ENCODE data around the gene AASDH. TPM values are rescaled to one million over a fixed set of nuclear protein-coding genes. Genes with fewer than 3 reads are reported as not detected.

The AASDH gene
- total RNA-seq: 17.9 TPM
- polyA plus RNA-seq: 6.3 TPM
- long read RNA-seq, donor 1: 0 reads
- long read RNA-seq, donor 2: 0 reads
- long read RNA-seq, donor 3, partial matches to known transcripts: 5 of 7 reads
- long read RNA-seq, donor 3, other reads (novel, unspliced or antisense): 0 of 7 reads
- long read RNA-seq, donor 4, partial matches to known transcripts: 0 of 1 reads
- long read RNA-seq, donor 4, other reads (novel, unspliced or antisense): 0 of 1 reads
- long read RNA-seq, donor 5, partial matches to known transcripts: 10 of 10 reads
- long read RNA-seq, donor 5, other reads (novel, unspliced or antisense): 0 of 10 reads
- long read RNA-seq, donor 6: 0 reads
- long read RNA-seq, donor 7: 0 reads
- long read RNA-seq, donor 8: 0 reads
- long read RNA-seq, donor 9, partial matches to known transcripts: 0 of 2 reads
- long read RNA-seq, donor 9, other reads (novel, unspliced or antisense): 0 of 2 reads
- long read RNA-seq, donor 10: 0 reads

GRCh38 chr4:56387023-56388001, at the start of gene AASDH:
Gene AASDH (minus strand): TSS chr4:56387491. CDS start chr4:56384299, 3,192 bp downstream.
- Histone ChIP-seq H3K4me3 (ENCODE audit: low read length in 2 of 2) (peak within 1 kb of the TSS; percentile 75 to 80), H3K36me3 (ENCODE audit: control insufficient read depth in 2 of 2, insufficient read depth in 2 of 2, low read length in 1 of 2) (no peaks in the 10 kb centered on the region), H3K27ac (ENCODE audit: low read depth in 1 of 2, low read length in 1 of 2) (peak within 1 kb of the TSS; percentile 98 to 99), H3K4me1 (ENCODE audit: control insufficient read depth in 2 of 2, insufficient read depth in 2 of 2, low read length in 2 of 2) (peaks cover 9 to 12% of the 10 kb centered on the region in 2 donors), H3K27me3 (ENCODE audit: control insufficient read depth in 2 of 2, insufficient read depth in 1 of 2, low read length in 1 of 2) (no peaks in the 10 kb centered on the region), H3K9me3 (ENCODE audit: control insufficient read depth in 2 of 2, insufficient read depth in 1 of 2, low read length in 1 of 2) (no peaks in the 10 kb centered on the region)
- peak; percentile 93 to 99 (median 96) for DNase-seq (ENCODE audit: low read depth in 6 of 9, low spot score in 9 of 9)
- under 1% methylated on average over 57 of the region's 57 CpGs for WGBS

GRCh38 chr4:56435140-56435926, 48.0 kb upstream of the AASDH start, which contains the start of gene PPAT:
Gene PPAT (minus strand): TSS chr4:56435615. CDS start chr4:56435477, 138 bp downstream.
- Histone ChIP-seq H3K36me3 (ENCODE audit: control insufficient read depth in 2 of 2, insufficient read depth in 2 of 2, low read length in 1 of 2) (no peaks in the 10 kb centered on the region), H3K9me3 (ENCODE audit: control insufficient read depth in 2 of 2, insufficient read depth in 1 of 2, low read length in 1 of 2) (no peaks in the 10 kb centered on the region), H3K4me1 (ENCODE audit: control insufficient read depth in 2 of 2, insufficient read depth in 2 of 2, low read length in 2 of 2) (peaks cover 0 to 15% of the 10 kb centered on the region in 2 donors), H3K4me3 (ENCODE audit: low read length in 2 of 2) (peak within 1 kb of the TSS; percentile 63 to 71), H3K27ac (ENCODE audit: low read depth in 1 of 2, low read length in 1 of 2) (peak within 1 kb of the TSS; percentile 93 to 100), H3K27me3 (ENCODE audit: control insufficient read depth in 2 of 2, insufficient read depth in 1 of 2, low read length in 1 of 2) (no peaks in the 10 kb centered on the region)
- under 1% methylated on average over 61 of the region's 61 CpGs for WGBS
- DNase-seq (ENCODE audit: low read depth in 6 of 9, low spot score in 9 of 9): peak; percentile 95 to 99 (median 97)

GRCh38 chr4:56434599-56435139, 47.4 kb upstream of the AASDH start:
- WGBS: under 1% methylated on average over 15 of the region's 15 CpGs
- H3K27ac ChIP-seq (ENCODE audit: low read depth in 1 of 2, low read length in 1 of 2): peak overlapping the region; percentile 93 to 100
- H3K27me3 ChIP-seq (ENCODE audit: control insufficient read depth in 2 of 2, insufficient read depth in 1 of 2, low read length in 1 of 2): no peaks in the 10 kb centered on the region
- H3K36me3 ChIP-seq (ENCODE audit: control insufficient read depth in 2 of 2, insufficient read depth in 2 of 2, low read length in 1 of 2): no peaks in the 10 kb centered on the region
- peak overlapping the region; percentile 63 to 71 for H3K4me3 ChIP-seq (ENCODE audit: low read length in 2 of 2)
- H3K9me3 ChIP-seq (ENCODE audit: control insufficient read depth in 2 of 2, insufficient read depth in 1 of 2, low read length in 1 of 2): no peaks in the 10 kb centered on the region
- DNase-seq (ENCODE audit: low read depth in 6 of 9, low spot score in 9 of 9): peak in 2 of 9 donors; percentile 10 to 12
- peaks cover 0 to 14% of the 10 kb centered on the region in 2 donors for H3K4me1 ChIP-seq (ENCODE audit: control insufficient read depth in 2 of 2, insufficient read depth in 2 of 2, low read length in 2 of 2)

- Histone ChIP-seq H3K4me3 (ENCODE audit: low read length in 2 of 2) (no peak overlapping the region), H3K27ac (ENCODE audit: low read depth in 1 of 2, low read length in 1 of 2) (no peak overlapping the region)
- no peak for DNase-seq (ENCODE audit: low read depth in 6 of 9, low spot score in 9 of 9)
Observed at GRCh38 chr4:56433280-56433679, 46.0 kb upstream of the AASDH start.

GRCh38 chr4:56430203-56430602, 42.9 kb upstream of the AASDH start:
- 97% methylated on average over 2 of the region's 2 CpGs for WGBS
- no peaks in the 10 kb centered on the region for H3K27me3 ChIP-seq (ENCODE audit: control insufficient read depth in 2 of 2, insufficient read depth in 1 of 2, low read length in 1 of 2)
- no peaks in the 10 kb centered on the region for H3K9me3 ChIP-seq (ENCODE audit: control insufficient read depth in 2 of 2, insufficient read depth in 1 of 2, low read length in 1 of 2)
- H3K36me3 ChIP-seq (ENCODE audit: control insufficient read depth in 2 of 2, insufficient read depth in 2 of 2, low read length in 1 of 2): no peaks in the 10 kb centered on the region
- no peak for DNase-seq (ENCODE audit: low read depth in 6 of 9, low spot score in 9 of 9)
- H3K27ac ChIP-seq (ENCODE audit: low read depth in 1 of 2, low read length in 1 of 2): no peak overlapping the region
- H3K4me3 ChIP-seq (ENCODE audit: low read length in 2 of 2): no peak overlapping the region
- H3K4me1 ChIP-seq (ENCODE audit: control insufficient read depth in 2 of 2, insufficient read depth in 2 of 2, low read length in 2 of 2): peaks cover 0 to 7% of the 10 kb centered on the region in 2 donors

More at GRCh38 chr4:56433280-56433679, 46.0 kb upstream of the AASDH start:
- no peaks in the 10 kb centered on the region for H3K27me3 ChIP-seq (ENCODE audit: control insufficient read depth in 2 of 2, insufficient read depth in 1 of 2, low read length in 1 of 2)
- no peaks in the 10 kb centered on the region for H3K9me3 ChIP-seq (ENCODE audit: control insufficient read depth in 2 of 2, insufficient read depth in 1 of 2, low read length in 1 of 2)
- H3K36me3 ChIP-seq (ENCODE audit: control insufficient read depth in 2 of 2, insufficient read depth in 2 of 2, low read length in 1 of 2): no peaks in the 10 kb centered on the region
- peaks cover 0 to 11% of the 10 kb centered on the region in 2 donors for H3K4me1 ChIP-seq (ENCODE audit: control insufficient read depth in 2 of 2, insufficient read depth in 2 of 2, low read length in 2 of 2)

- H3K4me3 ChIP-seq (ENCODE audit: low read length in 2 of 2): no peak overlapping the region
- no peaks in the 10 kb centered on the region for H3K36me3 ChIP-seq (ENCODE audit: control insufficient read depth in 2 of 2, insufficient read depth in 2 of 2, low read length in 1 of 2)
- no peaks in the 10 kb centered on the region for H3K4me1 ChIP-seq (ENCODE audit: control insufficient read depth in 2 of 2, insufficient read depth in 2 of 2, low read length in 2 of 2)
- DNase-seq (ENCODE audit: low read depth in 6 of 9, low spot score in 9 of 9): no peak
- H3K27me3 ChIP-seq (ENCODE audit: control insufficient read depth in 2 of 2, insufficient read depth in 1 of 2, low read length in 1 of 2): no peaks in the 10 kb centered on the region
- 97% methylated on average over 1 of the region's 1 CpG for WGBS
- H3K9me3 ChIP-seq (ENCODE audit: control insufficient read depth in 2 of 2, insufficient read depth in 1 of 2, low read length in 1 of 2): no peaks in the 10 kb centered on the region
- no peak overlapping the region for H3K27ac ChIP-seq (ENCODE audit: low read depth in 1 of 2, low read length in 1 of 2)
Observed at GRCh38 chr4:56427179-56427578, 39.9 kb upstream of the AASDH start.

GRCh38 chr4:56426273-56426672, 39.0 kb upstream of the AASDH start:
- Histone ChIP-seq H3K36me3 (ENCODE audit: control insufficient read depth in 2 of 2, insufficient read depth in 2 of 2, low read length in 1 of 2) (no peaks in the 10 kb centered on the region), H3K4me3 (ENCODE audit: low read length in 2 of 2) (no peak overlapping the region), H3K9me3 (ENCODE audit: control insufficient read depth in 2 of 2, insufficient read depth in 1 of 2, low read length in 1 of 2) (no peaks in the 10 kb centered on the region), H3K27me3 (ENCODE audit: control insufficient read depth in 2 of 2, insufficient read depth in 1 of 2, low read length in 1 of 2) (no peaks in the 10 kb centered on the region), H3K27ac (ENCODE audit: low read depth in 1 of 2, low read length in 1 of 2) (no peak overlapping the region), H3K4me1 (ENCODE audit: control insufficient read depth in 2 of 2, insufficient read depth in 2 of 2, low read length in 2 of 2) (no peaks in the 10 kb centered on the region)
- no peak for DNase-seq (ENCODE audit: low read depth in 6 of 9, low spot score in 9 of 9)
- WGBS: 98% methylated on average over 6 of the region's 6 CpGs

- Histone ChIP-seq H3K27ac (ENCODE audit: low read depth in 1 of 2, low read length in 1 of 2) (no peak overlapping the region), H3K4me1 (ENCODE audit: control insufficient read depth in 2 of 2, insufficient read depth in 2 of 2, low read length in 2 of 2) (no peaks in the 10 kb centered on the region), H3K4me3 (ENCODE audit: low read length in 2 of 2) (no peak overlapping the region), H3K27me3 (ENCODE audit: control insufficient read depth in 2 of 2, insufficient read depth in 1 of 2, low read length in 1 of 2) (no peaks in the 10 kb centered on the region), H3K9me3 (ENCODE audit: control insufficient read depth in 2 of 2, insufficient read depth in 1 of 2, low read length in 1 of 2) (no peaks in the 10 kb centered on the region), H3K36me3 (ENCODE audit: control insufficient read depth in 2 of 2, insufficient read depth in 2 of 2, low read length in 1 of 2) (no peaks in the 10 kb centered on the region)
- WGBS: 99% methylated on average over 3 of the region's 3 CpGs
- no peak for DNase-seq (ENCODE audit: low read depth in 6 of 9, low spot score in 9 of 9)
Observed at GRCh38 chr4:56425518-56425917, 38.2 kb upstream of the AASDH start.

Data from thymus (tissue), 14 donors.